NCI-H524 (cell line): Measurements from ENCODE around the gene ZMYM4.
A peak's percentile ranks its signal among the peaks of the same experiment; 100 is the strongest.
"Not testable (repeated sequence)": the region's sequence is repeated elsewhere in the genome, so short reads cannot be mapped to it uniquely, and the experiment has no call there.

Source experiments
- DNase-seq, 2 experiments: peaks; one replicate each; lab custom pipeline; 2025; lab: John Stamatoyannopoulos, UW

The ZMYM4 gene

GRCh38 chr1:35268282-35269200 is at the start of gene ZMYM4:
TSS of gene ZMYM4 (plus strand) at chr1:35268709. CDS start at chr1:35269047, 338 bp downstream.
- peak; percentile 91 to 96 for DNase-seq

GRCh38 chr1:35220976-35221375 is 47.5 kb upstream of the ZMYM4 start:
- DNase-seq, result no peak

GRCh38 chr1:35222322-35223083 is 46.0 kb upstream of the ZMYM4 start:
- DNase-seq, result no peak

- no peak for DNase-seq
These were observed 45.4 kb upstream of the ZMYM4 start for GRCh38 chr1:35223084-35223630.

- no peak for DNase-seq
These were observed 42.0 kb upstream of the ZMYM4 start for GRCh38 chr1:35226546-35226945.

- DNase-seq, result no peak
These were observed 38.7 kb upstream of the ZMYM4 start for GRCh38 chr1:35229587-35230360.

DNA sequence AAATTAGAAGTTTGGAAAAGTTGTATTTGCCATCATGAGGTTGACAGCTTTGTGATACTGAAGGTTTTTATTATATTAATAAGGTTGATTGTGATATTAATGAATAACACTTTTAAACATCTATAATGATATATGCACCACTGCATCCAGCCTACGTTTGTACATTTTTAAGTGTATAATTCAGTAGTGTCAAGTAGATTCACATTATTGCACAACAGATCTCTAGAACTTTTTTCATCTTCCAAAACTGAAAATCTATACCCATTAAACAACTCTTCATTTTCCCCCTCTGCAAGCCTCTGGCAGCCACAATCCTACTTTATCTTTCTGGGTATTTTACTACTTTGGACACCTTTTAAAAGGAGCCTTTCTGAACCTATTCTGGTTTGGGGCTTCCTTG is 37.2 kb upstream of the ZMYM4 start:
- no peak for DNase-seq

DNA sequence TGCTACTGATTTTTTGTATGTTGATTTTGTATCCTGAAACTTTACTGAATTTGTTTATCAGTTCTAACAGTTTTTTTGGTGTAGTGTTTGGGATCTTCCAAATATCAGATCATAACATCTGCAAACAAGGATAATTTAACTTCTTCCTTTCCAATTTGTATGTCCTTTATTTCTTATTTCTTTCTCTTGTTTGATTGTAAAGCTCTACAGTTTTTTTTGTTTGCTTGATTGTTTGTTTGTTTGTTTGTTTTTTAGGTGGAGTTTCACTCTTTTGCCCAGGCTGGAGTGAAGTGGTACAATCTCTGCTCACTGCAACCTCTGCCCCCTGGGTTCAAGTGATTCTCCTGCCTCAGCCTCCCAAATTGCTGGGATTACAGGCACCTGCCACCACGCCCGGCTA is 31.7 kb upstream of the ZMYM4 start:
- DNase-seq, result not testable (repeated sequence)

GRCh38 chr1:35243691-35244090 is 24.8 kb upstream of the ZMYM4 start:
- DNase-seq, result peak in 1 of 2 experiments; percentile 2

DNA sequence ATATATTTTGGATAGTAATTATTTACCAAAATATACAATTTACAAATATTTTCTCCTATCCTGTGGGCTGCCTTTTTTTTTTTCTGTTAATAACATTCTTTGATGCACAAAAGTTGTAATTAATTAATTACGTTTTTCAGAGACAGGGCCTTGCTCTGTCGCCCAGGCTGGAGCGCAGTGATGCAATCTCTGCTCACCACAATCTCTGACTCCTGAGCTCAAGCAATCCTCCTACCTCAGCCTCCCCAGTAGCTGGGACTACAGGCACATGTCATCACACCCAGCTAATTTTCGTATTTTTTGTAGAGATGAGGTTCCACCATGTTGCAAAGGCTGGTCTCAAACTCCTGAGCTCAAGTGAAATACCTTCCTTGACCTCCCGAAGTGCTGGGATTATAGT is 21.3 kb upstream of the ZMYM4 start:
- no peak for DNase-seq

DNA sequence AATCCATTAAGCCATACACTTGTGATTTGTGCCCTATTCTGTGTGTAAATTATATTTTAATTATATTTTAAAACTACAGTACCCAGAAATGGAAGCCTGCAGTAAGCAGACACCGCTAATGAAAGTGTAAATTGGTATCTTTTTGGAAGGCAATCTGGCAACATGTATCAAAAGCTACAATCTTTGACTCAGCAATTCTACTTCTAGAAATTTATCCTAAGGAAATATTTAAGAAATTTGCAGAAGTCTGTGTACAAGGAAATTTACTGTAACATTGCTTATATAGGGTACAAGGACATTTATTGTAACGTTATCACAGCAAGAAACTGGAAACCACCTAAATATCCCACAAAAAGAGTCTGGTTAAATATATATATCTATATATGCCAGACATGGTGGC is 14.6 kb upstream of the ZMYM4 start:
- no peak for DNase-seq

DNA sequence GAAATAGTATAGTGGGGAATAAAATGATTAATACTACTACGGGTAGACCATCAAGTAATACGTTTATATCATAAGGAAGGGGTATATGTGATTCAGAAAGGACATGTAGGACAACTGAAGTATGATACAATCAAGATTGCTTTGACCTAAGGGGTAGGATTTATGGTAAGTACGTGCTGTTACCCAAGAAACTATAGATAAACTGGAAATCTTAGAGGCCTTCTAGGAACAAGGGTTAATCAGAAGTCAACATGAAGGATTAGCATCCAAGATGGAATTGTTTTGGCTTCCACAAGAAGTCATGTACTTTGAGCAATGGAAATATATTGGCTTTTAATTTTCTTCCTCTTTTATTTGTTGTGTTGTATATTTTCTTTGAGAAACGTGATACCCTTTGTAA is 13.2 kb upstream of the ZMYM4 start:
- no peak for DNase-seq

GRCh38 chr1:35259561-35259960 is 8.9 kb upstream of the ZMYM4 start:
- no peak for DNase-seq

GRCh38 chr1:35261412-35262120 is 6.9 kb upstream of the ZMYM4 start:
- no peak for DNase-seq

- DNase-seq, result no peak
These were observed 4.5 kb upstream of the ZMYM4 start for GRCh38 chr1:35264035-35264434.

- DNase-seq, result no peak
These were observed 3.6 kb upstream of the ZMYM4 start for GRCh38 chr1:35264871-35265270.

DNA sequence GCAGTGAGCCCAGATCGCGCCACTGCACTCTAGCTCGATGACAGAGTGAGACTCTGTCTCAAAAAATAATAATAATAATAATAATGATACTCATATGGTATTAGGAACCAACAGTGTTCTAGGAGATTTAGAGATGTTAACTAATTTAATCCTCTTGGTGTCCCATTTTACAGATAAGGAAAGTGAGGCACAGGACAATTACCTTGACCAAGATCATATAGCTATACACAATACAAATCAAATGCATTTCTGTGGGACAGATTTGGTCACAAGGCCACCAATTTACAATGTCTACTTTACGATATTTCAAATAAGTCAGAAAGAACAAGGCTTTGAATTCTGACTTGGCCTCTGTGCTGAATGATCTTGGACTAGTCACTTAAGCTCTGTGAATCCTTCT is 2.2 kb upstream of the ZMYM4 start:
- DNase-seq, result no peak

DNA sequence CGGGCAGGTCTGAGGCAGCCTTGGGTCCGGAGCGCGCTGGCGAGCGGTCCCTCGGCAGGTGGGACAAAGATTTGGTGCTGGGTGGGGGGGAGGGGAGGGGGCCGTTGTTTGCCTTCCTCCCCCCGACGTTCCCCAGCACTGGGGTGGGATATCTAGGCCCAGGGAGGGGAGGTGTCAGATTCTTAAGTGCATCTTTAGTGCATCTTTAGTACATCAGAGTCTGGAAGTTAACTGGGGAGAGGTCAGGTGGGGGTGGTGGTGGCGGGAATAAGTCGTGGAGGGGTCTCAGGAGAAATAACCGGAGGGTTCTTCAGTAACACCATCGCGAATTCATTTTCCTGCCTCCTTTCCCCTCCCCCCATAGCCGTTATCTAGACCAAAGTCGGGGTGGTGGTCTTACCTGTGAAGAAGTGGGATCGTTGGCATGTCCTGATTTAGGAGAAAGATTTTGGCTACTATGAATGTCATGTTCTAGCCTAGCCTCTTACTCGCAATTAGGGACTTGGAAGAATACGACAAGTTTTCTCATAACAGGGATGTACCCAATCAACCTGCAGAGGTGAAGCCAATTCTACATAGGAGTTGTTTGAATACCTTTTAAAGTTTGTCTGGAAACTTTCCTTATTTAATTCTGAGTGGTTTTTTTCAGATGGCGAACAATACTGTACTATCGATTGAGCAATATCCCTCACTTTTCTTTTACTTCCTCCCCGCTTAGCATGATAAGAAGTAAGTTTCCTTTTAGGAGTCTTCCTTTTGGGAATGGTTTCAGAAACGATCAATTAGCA is 886 bp downstream of the ZMYM4 start:
- DNase-seq, result no peak

- no peak for DNase-seq
These were observed 1.4 kb downstream of the ZMYM4 start for GRCh38 chr1:35269989-35270289.

GRCh38 chr1:35270836-35271235 is 2.3 kb downstream of the ZMYM4 start:
- no peak for DNase-seq

GRCh38 chr1:35274197-35274596 is 5.7 kb downstream of the ZMYM4 start:
- no peak for DNase-seq
